Measurements from ENCODE around the gene CDH4.

GRCh38 chr20:61538183-61538942 lies 286.3 kb downstream of the CDH4 start:
- TF ChIP-seq CTCF (IDR thresholded peaks at IDR 0.05; ENCODE audit: insufficient read depth, low read length, poor library complexity, severe bottlenecking) (no peak), EZH2phosphoT487 (conservative IDR thresholded peaks at IDR 0.05; ENCODE audit: low read length) (no peak)
